ENCODE measurements around the gene RNPEP. TPM values are rescaled to one million over a fixed set of nuclear protein-coding genes. Genes with fewer than 3 reads are reported as not detected.

RNPEP gene
- total and polyA plus RNA-seq, 2 of the 13 experiments (the other 11 are each of a cell fraction or from before 2014, with no cell fraction given) = 20.6 to 38.4 TPM

DNA sequence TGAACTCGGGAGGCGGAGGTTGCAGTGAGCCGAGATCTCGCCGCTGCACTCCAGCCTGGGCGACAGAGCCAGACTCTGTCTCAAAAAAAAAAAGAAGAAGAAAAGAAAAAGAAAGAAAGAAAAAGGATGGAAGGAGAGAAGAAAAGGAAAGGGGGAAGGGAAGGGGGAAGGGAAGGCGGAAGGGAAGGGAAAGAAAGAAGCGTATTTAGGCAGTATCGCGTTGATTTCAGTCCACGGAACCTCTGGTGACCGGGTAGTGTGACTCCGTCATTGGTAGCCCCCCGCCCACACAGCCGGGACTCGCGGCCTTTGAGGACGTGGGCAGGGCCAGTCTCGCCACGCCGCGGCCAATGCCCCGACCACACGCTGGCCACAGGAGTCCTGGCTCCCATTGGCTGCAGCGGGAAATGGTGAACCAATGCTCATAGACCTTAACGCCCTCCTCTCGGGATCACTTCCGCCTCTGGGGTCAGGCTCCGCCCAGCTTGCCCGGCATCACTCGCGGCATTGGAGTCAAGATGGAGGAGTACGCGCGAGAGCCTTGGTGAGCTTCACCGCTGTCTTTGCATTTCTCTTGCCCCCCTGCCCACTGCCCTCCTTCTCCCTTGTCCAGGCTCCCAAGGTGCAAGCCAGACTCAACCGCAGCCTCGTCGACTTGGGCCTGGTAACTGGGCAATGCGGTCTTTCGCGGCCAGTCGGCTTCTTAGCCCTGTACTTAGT lies 27.3 kb upstream of the RNPEP start, which contains the start of gene TIMM17A (continued):
- TF ChIP-seq, protein P1, sequence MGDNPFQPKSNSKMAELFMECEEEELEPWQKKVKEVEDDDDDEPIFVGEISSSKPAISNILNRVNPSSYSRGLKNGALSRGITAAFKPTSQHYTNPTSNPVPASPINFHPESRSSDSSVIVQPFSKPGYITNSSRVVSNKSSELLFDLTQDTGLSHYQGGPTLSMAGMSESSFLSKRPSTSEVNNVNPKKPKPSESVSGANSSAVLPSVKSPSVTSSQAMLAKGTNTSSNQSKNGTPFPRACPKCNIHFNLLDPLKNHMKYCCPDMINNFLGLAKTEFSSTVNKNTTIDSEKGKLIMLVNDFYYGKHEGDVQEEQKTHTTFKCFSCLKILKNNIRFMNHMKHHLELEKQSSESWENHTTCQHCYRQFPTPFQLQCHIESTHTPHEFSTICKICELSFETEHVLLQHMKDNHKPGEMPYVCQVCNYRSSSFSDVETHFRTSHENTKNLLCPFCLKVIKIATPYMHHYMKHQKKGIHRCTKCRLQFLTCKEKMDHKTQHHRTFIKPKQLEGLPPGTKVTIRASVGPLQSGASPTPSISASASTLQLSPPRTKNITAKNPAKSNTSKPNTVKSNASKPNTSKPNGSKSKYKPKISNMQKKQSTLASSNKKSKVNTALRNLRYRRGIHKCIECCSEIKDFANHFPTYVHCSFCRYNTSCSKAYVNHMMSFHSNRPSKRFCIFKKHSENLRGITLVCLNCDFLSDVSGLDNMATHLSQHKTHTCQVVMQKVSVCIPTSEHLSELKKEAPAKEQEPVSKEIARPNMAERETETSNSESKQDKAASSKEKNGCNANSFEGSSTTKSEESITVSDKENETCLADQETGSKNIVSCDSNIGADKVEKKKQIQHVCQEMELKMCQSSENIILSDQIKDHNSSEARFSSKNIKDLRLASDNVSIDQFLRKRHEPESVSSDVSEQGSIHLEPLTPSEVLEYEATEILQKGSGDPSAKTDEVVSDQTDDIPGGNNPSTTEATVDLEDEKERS (CRISPR knock-in tag; IDR thresholded peaks at IDR 0.05) = no peak
- no peak for TF ChIP-seq PHF5A (CRISPR knock-in tag; IDR thresholded peaks at IDR 0.05; ENCODE audit: low read depth, unreplicated experiment)
- TF ChIP-seq SP5 (CRISPR knock-in tag; IDR thresholded peaks at IDR 0.05; ENCODE audit: borderline replicate concordance, low read depth) = no peak
- peak; percentile 88 for TF ChIP-seq THAP11 (CRISPR knock-in tag; IDR thresholded peaks at IDR 0.05)
- TF ChIP-seq SMC3 (IDR thresholded peaks at IDR 0.05; ENCODE audit: low read length) = no peak
- TF ChIP-seq ATAD3A (CRISPR knock-in tag; IDR thresholded peaks at IDR 0.05) = no peak
- no peak for TF ChIP-seq STAT5B (CRISPR knock-in tag; IDR thresholded peaks at IDR 0.05)
- TF ChIP-seq ZFP41 (CRISPR knock-in tag; IDR thresholded peaks at IDR 0.05; ENCODE audit: borderline replicate concordance) = no peak
- TF ChIP-seq, protein P2, sequence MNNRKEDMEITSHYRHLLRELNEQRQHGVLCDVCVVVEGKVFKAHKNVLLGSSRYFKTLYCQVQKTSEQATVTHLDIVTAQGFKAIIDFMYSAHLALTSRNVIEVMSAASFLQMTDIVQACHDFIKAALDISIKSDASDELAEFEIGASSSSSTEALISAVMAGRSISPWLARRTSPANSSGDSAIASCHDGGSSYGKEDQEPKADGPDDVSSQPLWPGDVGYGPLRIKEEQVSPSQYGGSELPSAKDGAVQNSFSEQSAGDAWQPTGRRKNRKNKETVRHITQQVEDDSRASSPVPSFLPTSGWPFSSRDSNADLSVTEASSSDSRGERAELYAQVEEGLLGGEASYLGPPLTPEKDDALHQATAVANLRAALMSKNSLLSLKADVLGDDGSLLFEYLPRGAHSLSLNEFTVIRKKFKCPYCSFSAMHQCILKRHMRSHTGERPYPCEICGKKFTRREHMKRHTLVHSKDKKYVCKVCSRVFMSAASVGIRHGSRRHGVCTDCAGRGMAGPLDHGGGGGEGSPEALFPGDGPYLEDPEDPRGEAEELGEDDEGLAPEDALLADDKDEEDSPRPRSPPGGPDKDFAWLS (CRISPR knock-in tag; IDR thresholded peaks at IDR 0.05; ENCODE audit: borderline replicate concordance) = 0 out of 2 replicates have a peak, but pooled peaks have one; percentile 39
- TF ChIP-seq, protein P3, sequence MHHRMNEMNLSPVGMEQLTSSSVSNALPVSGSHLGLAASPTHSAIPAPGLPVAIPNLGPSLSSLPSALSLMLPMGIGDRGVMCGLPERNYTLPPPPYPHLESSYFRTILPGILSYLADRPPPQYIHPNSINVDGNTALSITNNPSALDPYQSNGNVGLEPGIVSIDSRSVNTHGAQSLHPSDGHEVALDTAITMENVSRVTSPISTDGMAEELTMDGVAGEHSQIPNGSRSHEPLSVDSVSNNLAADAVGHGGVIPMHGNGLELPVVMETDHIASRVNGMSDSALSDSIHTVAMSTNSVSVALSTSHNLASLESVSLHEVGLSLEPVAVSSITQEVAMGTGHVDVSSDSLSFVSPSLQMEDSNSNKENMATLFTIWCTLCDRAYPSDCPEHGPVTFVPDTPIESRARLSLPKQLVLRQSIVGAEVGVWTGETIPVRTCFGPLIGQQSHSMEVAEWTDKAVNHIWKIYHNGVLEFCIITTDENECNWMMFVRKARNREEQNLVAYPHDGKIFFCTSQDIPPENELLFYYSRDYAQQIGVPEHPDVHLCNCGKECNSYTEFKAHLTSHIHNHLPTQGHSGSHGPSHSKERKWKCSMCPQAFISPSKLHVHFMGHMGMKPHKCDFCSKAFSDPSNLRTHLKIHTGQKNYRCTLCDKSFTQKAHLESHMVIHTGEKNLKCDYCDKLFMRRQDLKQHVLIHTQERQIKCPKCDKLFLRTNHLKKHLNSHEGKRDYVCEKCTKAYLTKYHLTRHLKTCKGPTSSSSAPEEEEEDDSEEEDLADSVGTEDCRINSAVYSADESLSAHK (CRISPR knock-in tag; IDR thresholded peaks at IDR 0.05; ENCODE audit: borderline replicate concordance) = no peak; the same call in 1 of the 2 replicates
- no peak for TF ChIP-seq ZNF746 (CRISPR knock-in tag; IDR thresholded peaks at IDR 0.05)
- TF ChIP-seq CBX1 (IDR thresholded peaks at IDR 0.05; ENCODE audit: low read depth) = no peak
- TF ChIP-seq, protein P4, sequence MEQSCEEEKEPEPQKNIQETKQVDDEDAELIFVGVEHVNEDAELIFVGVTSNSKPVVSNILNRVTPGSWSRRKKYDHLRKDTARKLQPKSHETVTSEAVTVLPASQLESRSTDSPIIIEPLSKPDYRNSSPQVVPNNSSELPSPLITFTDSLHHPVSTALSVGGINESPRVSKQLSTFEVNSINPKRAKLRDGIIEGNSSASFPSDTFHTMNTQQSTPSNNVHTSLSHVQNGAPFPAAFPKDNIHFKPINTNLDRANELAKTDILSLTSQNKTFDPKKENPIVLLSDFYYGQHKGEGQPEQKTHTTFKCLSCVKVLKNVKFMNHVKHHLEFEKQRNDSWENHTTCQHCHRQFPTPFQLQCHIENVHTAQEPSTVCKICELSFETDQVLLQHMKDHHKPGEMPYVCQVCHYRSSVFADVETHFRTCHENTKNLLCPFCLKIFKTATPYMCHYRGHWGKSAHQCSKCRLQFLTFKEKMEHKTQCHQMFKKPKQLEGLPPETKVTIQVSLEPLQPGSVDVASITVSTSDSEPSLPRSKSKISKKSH (CRISPR knock-in tag; IDR thresholded peaks at IDR 0.05; ENCODE audit: borderline replicate concordance) = peak; percentile 93
- TF ChIP-seq U2AF2 (IDR thresholded peaks at IDR 0.05; ENCODE audit: low read depth, low read length) = 0 out of 2 replicates have a peak, but pooled peaks have one; percentile 25
- TF ChIP-seq FOXJ3 (CRISPR knock-in tag; IDR thresholded peaks at IDR 0.05; ENCODE audit: borderline replicate concordance) = no peak

Data from HepG2 (cell line).